ENCODE data around the gene DNAAF5. TPM values are rescaled to one million over a fixed set of nuclear protein-coding genes. Genes with fewer than 3 reads are reported as not detected.

DNAAF5 gene
- total and polyA plus RNA-seq, 9 of the 15 experiments (the other 6 are each of a cell fraction or from before 2014, with no cell fraction given): 3.1 to 69.7 (median 19.1) TPM

GRCh38 chr7:690478-691360, 35.8 kb upstream of the DNAAF5 start:
- Histone ChIP-seq H3K9ac (ENCODE audit: insufficient read depth in 1 of 2, low read depth in 2 of 2, low read length in 2 of 2) (no peak overlapping the region), H2AFZ (ENCODE audit: low read depth, low read length) (no peak overlapping the region), H3K27ac (ENCODE audit: extremely low read depth, low read depth, low read length) (no peak overlapping the region), H4K20me1 (replicated peaks; ENCODE audit: control insufficient read depth, insufficient read depth, low read length) (no peaks in the 10 kb centered on the region), H3K4me3 (no peak overlapping the region), H3K9me3 (replicated peaks; ENCODE audit: control insufficient read depth, insufficient read depth, low read depth, low read length) (peaks cover 5% of the 10 kb centered on the region), H3K79me2 (ENCODE audit: control insufficient read depth, insufficient read depth, low read length) (no peaks in the 10 kb centered on the region), H3K9me1 (ENCODE audit: control insufficient read depth, insufficient read depth, low read length) (no peaks in the 10 kb centered on the region), H3K27me3 (ENCODE audit: control insufficient read depth in 2 of 2, insufficient read depth in 2 of 2, low read length in 2 of 2) (no peaks in the 10 kb centered on the region), H3K36me3 (ENCODE audit: control insufficient read depth, insufficient read depth, low read length) (0 out of 3 replicates have a peak, but pooled peaks cover 3% of the 10 kb centered on the region), H3K4me1 (replicated peaks in 1 of 2; ENCODE audit: control insufficient read depth in 2 of 2, insufficient read depth in 2 of 2, low read length in 2 of 2) (no peaks in the 10 kb centered on the region), H3K4me2 (ENCODE audit: insufficient read depth, low read length) (no peak overlapping the region)
- intact Hi-C loops (cut with micrococcal nuclease) (no loop called here), in situ Hi-C loops (cut with MboI) (no loop called here)
- ChIA-PET POLR2A (interaction anchor here (0.5 to 1.5 kb wide), 2 partner anchors 9 to 81 kb away, joined by 4 read pairs; no protein-coding TSS in a partner anchor), CTCF (ENCODE audit: low intra/inter-chr PET ratio) (no interaction called here)
- TF ChIP-seq U2AF2 (optimal IDR thresholded peaks at IDR 0.05; ENCODE audit: low read depth, low read length): no peak
- no peak for TF ChIP-seq ZSCAN32 (CRISPR knock-in tag; IDR thresholded peaks at IDR 0.05)
- TF ChIP-seq ZNF217 (CRISPR knock-in tag; IDR thresholded peaks at IDR 0.05): no peak
- TF ChIP-seq, protein P1, sequence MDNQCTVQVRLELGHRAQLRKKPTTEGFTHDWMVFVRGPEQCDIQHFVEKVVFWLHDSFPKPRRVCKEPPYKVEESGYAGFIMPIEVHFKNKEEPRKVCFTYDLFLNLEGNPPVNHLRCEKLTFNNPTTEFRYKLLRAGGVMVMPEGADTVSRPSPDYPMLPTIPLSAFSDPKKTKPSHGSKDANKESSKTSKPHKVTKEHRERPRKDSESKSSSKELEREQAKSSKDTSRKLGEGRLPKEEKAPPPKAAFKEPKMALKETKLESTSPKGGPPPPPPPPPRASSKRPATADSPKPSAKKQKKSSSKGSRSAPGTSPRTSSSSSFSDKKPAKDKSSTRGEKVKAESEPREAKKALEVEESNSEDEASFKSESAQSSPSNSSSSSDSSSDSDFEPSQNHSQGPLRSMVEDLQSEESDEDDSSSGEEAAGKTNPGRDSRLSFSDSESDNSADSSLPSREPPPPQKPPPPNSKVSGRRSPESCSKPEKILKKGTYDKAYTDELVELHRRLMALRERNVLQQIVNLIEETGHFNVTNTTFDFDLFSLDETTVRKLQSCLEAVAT (IDR thresholded peaks at IDR 0.05): no peak
- TF ChIP-seq ZNF347 (CRISPR knock-in tag; IDR thresholded peaks at IDR 0.05; ENCODE audit: low read depth): no peak
- TF ChIP-seq CBFA2T3 (IDR thresholded peaks at IDR 0.05): no peak
- TF ChIP-seq ZKSCAN1 (IDR thresholded peaks at IDR 0.05; ENCODE audit: low read depth, low read length): no peak
- TF ChIP-seq SAFB (IDR thresholded peaks at IDR 0.05; ENCODE audit: borderline replicate concordance, low read depth, low read length): no peak
- TF ChIP-seq, protein P2, sequence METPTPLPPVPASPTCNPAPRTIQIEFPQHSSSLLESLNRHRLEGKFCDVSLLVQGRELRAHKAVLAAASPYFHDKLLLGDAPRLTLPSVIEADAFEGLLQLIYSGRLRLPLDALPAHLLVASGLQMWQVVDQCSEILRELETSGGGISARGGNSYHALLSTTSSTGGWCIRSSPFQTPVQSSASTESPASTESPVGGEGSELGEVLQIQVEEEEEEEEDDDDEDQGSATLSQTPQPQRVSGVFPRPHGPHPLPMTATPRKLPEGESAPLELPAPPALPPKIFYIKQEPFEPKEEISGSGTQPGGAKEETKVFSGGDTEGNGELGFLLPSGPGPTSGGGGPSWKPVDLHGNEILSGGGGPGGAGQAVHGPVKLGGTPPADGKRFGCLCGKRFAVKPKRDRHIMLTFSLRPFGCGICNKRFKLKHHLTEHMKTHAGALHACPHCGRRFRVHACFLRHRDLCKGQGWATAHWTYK (CRISPR knock-in tag; IDR thresholded peaks at IDR 0.05): no peak
- no peak for TF ChIP-seq ZBTB11 (CRISPR knock-in tag; IDR thresholded peaks at IDR 0.05)
- BruUV-seq (replicated peaks): no TSS peak
- 91% methylated on average over 27 of the region's 27 CpGs for WGBS (ENCODE audit: insufficient coverage, low coverage, missing lambda C conversion rate)
- ATAC-seq (no peak), DNase-seq (ENCODE audit: extremely low read depth in 1 of 4, low spot score in 3 of 4) (no peak), FAIRE-seq (no peak)

All from K562 (cell line).